PC-3 (cell line): ENCODE measurements around the gene CLMN. TPM values are rescaled to one million over a fixed set of nuclear protein-coding genes. Genes with fewer than 3 reads are reported as not detected.

ENCODE experiments used
- ATAC-seq: fragments of 200-7000 bp; cut with Tn5 transposase; 2 replicates; pipeline ENCODE4 v1.9.1; 2020; ENCODE audit warnings: mild to moderate bottlenecking, moderate library complexity
- BruUV-seq: library from RNA; stranded (reverse); fragments of 400-500 nt; replicated peaks from 2 replicates; lab custom pipeline; 2021; lab: Mats Ljungman, UMichigan
- CTCF ChIA-PET: fragments of 300-600 bp; sonication (Branson Sonifier 250); formaldehyde crosslinking; loops from one replicate; lab custom pipeline; 2022; ENCODE audit warnings: antibody characterized with exemption; lab: Charles Lee
- POLR2A ChIA-PET: fragments of 300-600 bp; sonication (Branson Sonifier 250); formaldehyde crosslinking; loops from one replicate; lab custom pipeline; 2022; ENCODE audit warnings: antibody characterized with exemption; ENCODE audit not compliant: unreplicated experiment; lab: Charles Lee
- DNase-seq: peaks from one replicate; pipeline ENCODE4 v3.0.0-alpha.2; 2015
- H2AFZ ChIP-seq: fragments of 300-600 bp; sonication (generic); 2 replicates; pipeline ENCODE4 v1.6.0; 2016; ENCODE audit warnings: antibody characterized with exemption, low read length
- H3F3A ChIP-seq: fragments of 300-600 bp; sonication (generic); one replicate; pipeline ENCODE4 v1.6.0; 2017; ENCODE audit warnings: antibody characterized with exemption, low read length, control low read depth, mild to moderate bottlenecking; ENCODE audit not compliant: unreplicated experiment
- H3K27ac ChIP-seq: fragments of 300-600 bp; sonication (generic); 2 replicates; pipeline ENCODE4 v1.5.1; 2016; ENCODE audit warnings: mild to moderate bottlenecking, low read length
- H3K27me3 ChIP-seq: fragments of 300-600 bp; sonication (generic); 2 replicates; pipeline ENCODE4 v1.6.1; 2016; ENCODE audit warnings: low read length, mixed read lengths
- H3K36me3 ChIP-seq: fragments of 300-600 bp; sonication (generic); 2 replicates; pipeline ENCODE4 v1.6.1; 2016; ENCODE audit warnings: low read depth, mixed run types, low read length, mixed read lengths
- H3K4me1 ChIP-seq: fragments of 300-600 bp; sonication (generic); 2 replicates; pipeline ENCODE4 v1.5.1; 2016; ENCODE audit warnings: low read length; ENCODE audit not compliant: insufficient read depth
- H3K4me2 ChIP-seq: fragments of 300-600 bp; sonication (generic); 2 replicates; pipeline ENCODE4 v1.6.0; 2016; ENCODE audit warnings: low read length
- H3K4me3 ChIP-seq: fragments of 300-600 bp; sonication (generic); 2 replicates; pipeline ENCODE4 v1.5.1; 2016; ENCODE audit warnings: mild to moderate bottlenecking, low read length, mixed read lengths
- H3K79me2 ChIP-seq: fragments of 300-600 bp; sonication (generic); 2 replicates; pipeline ENCODE4 v1.6.1; 2017; ENCODE audit warnings: low read length, mixed read lengths
- H3K9ac ChIP-seq: fragments of 300-600 bp; sonication (generic); 2 replicates; pipeline ENCODE4 v1.6.0; 2016; ENCODE audit warnings: mild to moderate bottlenecking, low read length
- H3K9me2 ChIP-seq: fragments of 300-600 bp; sonication (generic); replicated peaks from 2 replicates; pipeline ENCODE4 v1.6.1; 2016; ENCODE audit warnings: mixed run types, low read length, mixed read lengths
- H3K9me3 ChIP-seq: fragments of 300-600 bp; sonication (generic); 2 replicates; pipeline ENCODE4 v1.6.1; 2016; ENCODE audit warnings: low read length, mixed read lengths
- H4K20me1 ChIP-seq: fragments of 300-600 bp; sonication (generic); 2 replicates; pipeline ENCODE4 v1.6.1; 2016; ENCODE audit warnings: low read length, mixed read lengths
- EZH2 ChIP-seq: fragments of 300-600 bp; sonication (generic); IDR thresholded peaks from one replicate; pipeline ENCODE4 v1.6.1; 2017; ENCODE audit warnings: antibody characterized with exemption, mild to moderate bottlenecking, low read length; ENCODE audit not compliant: unreplicated experiment
- EZH2phosphoT487 ChIP-seq: fragments of 300-600 bp; sonication (generic); IDR thresholded peaks from 2 replicates; pipeline ENCODE4 v1.6.1; 2018; ENCODE audit warnings: mild to moderate bottlenecking, antibody characterized with exemption, low read length, borderline replicate concordance
- intact Hi-C: fragments of 100-400 bp; cut with micrococcal nuclease; formaldehyde crosslinking; loops from 2 replicates; pipeline ENCODE4 v1.9.0; 2023
- total RNA-seq: library from RNA; depleted of rRNA; stranded (reverse); fragments of >200 nt; gene quantifications from 2 replicates; pipeline ENCODE4 v1.2.3, GENCODE V29; 2014
- TF ChIP-seq, protein P1 (sequence below): fragments of 300-600 bp; sonication (generic); conservative IDR thresholded peaks from 2 replicates; pipeline ENCODE4 v1.5.1; 2017; ENCODE audit warnings: antibody characterized with exemption, low read depth, mild to moderate bottlenecking, low read length

CLMN gene
- total RNA-seq, 1 experiment from 2014 or later = 3.5 TPM

DNA sequence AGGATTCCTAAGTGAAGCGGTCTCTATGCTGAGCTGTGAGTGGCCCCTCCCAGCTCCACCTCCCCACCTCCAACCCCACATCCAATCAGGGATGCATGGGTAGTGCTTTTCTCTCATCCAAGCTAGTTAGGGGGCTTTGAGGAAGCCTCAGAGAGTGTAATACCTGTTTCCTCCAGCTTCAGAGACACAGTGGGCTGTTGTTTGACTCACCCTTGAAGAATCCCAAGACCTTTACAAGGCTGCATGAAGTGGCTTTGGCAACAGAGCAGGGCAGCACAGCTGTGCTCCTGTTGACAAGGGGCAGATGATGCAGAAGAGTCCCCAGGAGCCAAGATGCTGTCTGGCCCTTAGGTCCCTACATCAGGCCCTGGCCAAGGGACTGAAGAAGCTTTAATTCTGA is 27.1 kb upstream of the CLMN start:
- H4K20me1 ChIP-seq = no peaks in the 10 kb centered on the region
- 0 out of 2 replicates have a peak, but pooled peaks cover 6% of the 10 kb centered on the region for H3K27me3 ChIP-seq
- BruUV-seq = no TSS peak
- no peak overlapping the region for H3K4me3 ChIP-seq
- ATAC-seq (no peak), DNase-seq (peak; percentile 34)
- H3K9me2 ChIP-seq = no peaks in the 10 kb centered on the region
- H2AFZ ChIP-seq = no peak overlapping the region
- no peaks in the 10 kb centered on the region for H3F3A ChIP-seq
- ChIA-PET POLR2A (no interaction called here), CTCF (no interaction called here)
- H3K79me2 ChIP-seq = no peaks in the 10 kb centered on the region
- H3K4me2 ChIP-seq = no peak overlapping the region
- no peaks in the 10 kb centered on the region for H3K9me3 ChIP-seq
- H3K4me1 ChIP-seq = no peaks in the 10 kb centered on the region
- TF ChIP-seq EZH2phosphoT487 = no peak
- TF ChIP-seq, protein P1, sequence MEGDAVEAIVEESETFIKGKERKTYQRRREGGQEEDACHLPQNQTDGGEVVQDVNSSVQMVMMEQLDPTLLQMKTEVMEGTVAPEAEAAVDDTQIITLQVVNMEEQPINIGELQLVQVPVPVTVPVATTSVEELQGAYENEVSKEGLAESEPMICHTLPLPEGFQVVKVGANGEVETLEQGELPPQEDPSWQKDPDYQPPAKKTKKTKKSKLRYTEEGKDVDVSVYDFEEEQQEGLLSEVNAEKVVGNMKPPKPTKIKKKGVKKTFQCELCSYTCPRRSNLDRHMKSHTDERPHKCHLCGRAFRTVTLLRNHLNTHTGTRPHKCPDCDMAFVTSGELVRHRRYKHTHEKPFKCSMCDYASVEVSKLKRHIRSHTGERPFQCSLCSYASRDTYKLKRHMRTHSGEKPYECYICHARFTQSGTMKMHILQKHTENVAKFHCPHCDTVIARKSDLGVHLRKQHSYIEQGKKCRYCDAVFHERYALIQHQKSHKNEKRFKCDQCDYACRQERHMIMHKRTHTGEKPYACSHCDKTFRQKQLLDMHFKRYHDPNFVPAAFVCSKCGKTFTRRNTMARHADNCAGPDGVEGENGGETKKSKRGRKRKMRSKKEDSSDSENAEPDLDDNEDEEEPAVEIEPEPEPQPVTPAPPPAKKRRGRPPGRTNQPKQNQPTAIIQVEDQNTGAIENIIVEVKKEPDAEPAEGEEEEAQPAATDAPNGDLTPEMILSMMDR = no peak
- TF ChIP-seq EZH2 = no peak
- intact Hi-C loops = no loop called here
- no peak overlapping the region for H3K27ac ChIP-seq
- no peak overlapping the region for H3K9ac ChIP-seq
- no peaks in the 10 kb centered on the region for H3K36me3 ChIP-seq

DNA sequence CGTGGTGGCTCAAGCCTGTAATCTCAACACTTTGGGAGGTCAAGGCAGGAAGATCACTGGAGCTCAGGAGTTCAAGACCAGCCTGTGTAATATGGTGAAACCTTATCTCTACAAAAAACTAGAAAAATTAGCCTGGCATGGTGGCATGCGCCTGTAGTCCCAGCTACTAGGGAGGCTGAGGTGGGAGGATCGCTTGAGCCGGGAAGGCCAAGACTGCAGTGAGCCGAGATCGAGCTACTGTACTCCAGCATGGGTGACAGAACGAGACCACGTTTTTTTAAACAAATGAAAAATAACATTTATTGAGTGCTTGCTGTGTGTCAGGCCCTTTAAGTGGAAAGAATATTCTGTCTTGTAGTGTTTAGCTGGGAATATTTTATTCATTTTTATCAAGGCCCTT is 26.6 kb upstream of the CLMN start:
- Histone ChIP-seq H3K4me2 (no peak overlapping the region), H3K9ac (no peak overlapping the region), H3K9me2 (no peaks in the 10 kb centered on the region), H3K4me1 (no peaks in the 10 kb centered on the region), H3F3A (no peaks in the 10 kb centered on the region), H3K79me2 (no peaks in the 10 kb centered on the region), H4K20me1 (no peaks in the 10 kb centered on the region), H3K4me3 (no peak overlapping the region), H2AFZ (no peak overlapping the region), H3K36me3 (no peaks in the 10 kb centered on the region), H3K27me3 (0 out of 2 replicates have a peak, but pooled peaks cover 6% of the 10 kb centered on the region), H3K9me3 (no peaks in the 10 kb centered on the region), H3K27ac (no peak overlapping the region)
- ChIA-PET POLR2A (no interaction called here), CTCF (no interaction called here)
- no peak for DNase-seq
- intact Hi-C loops = no loop called here
- TF ChIP-seq EZH2 (no peak), EZH2phosphoT487 (no peak)
- TF ChIP-seq, protein P1 = no peak
- no TSS peak for BruUV-seq
- no peak for ATAC-seq

DNA sequence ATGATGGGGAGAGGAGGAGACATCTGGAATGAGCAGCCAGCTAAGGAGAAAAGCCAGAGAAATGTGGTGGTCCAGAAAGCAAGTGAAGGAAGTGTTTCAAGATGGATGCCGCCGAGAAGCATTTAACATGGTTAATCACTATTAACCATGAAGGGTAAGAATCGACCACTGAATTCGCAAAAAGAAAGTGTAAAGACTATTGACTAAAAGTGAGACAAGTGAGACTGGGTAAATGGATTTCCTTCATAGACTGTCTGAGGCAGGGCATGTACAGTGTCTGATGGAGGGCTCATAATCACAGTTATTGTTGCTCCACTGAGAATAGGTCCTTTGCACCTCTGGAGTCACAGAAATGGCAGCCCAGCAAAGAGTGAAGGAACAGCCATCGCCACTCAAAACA is 25.3 kb upstream of the CLMN start:
- Histone ChIP-seq H3K27ac (no peak overlapping the region), H3K79me2 (no peaks in the 10 kb centered on the region), H4K20me1 (no peaks in the 10 kb centered on the region), H3K4me2 (no peak overlapping the region), H3K27me3 (0 out of 2 replicates have a peak, but pooled peaks cover 6% of the 10 kb centered on the region), H3K9ac (no peak overlapping the region), H3K4me1 (peaks cover 6% of the 10 kb centered on the region; the same call in 1 of the 2 replicates), H2AFZ (no peak overlapping the region), H3K9me3 (no peaks in the 10 kb centered on the region), H3K36me3 (no peaks in the 10 kb centered on the region), H3K4me3 (no peak overlapping the region), H3F3A (no peaks in the 10 kb centered on the region), H3K9me2 (no peaks in the 10 kb centered on the region)
- ChIA-PET POLR2A (no interaction called here), CTCF (no interaction called here)
- intact Hi-C loops = no loop called here
- ATAC-seq (no peak), DNase-seq (no peak)
- TF ChIP-seq EZH2 (no peak), EZH2phosphoT487 (no peak)
- TF ChIP-seq, protein P1 = no peak
- no TSS peak for BruUV-seq
